K562 (cell line): ENCODE results near the gene IL34. TPM values are rescaled to one million over a fixed set of nuclear protein-coding genes. Genes with fewer than 3 reads are reported as not detected.
A peak's percentile ranks its signal among the peaks of the same experiment; 100 is the strongest.

Experiments used
- ATAC-seq: fragments of 200-7000 bp; cut with Tn5 transposase; 3 replicates; pipeline ENCODE4 v1.9.1; 2020; ENCODE audit warnings: moderate library complexity
- BruUV-seq: library from RNA; stranded (reverse); fragments of 400-500 nt; replicated peaks from 2 replicates; lab custom pipeline; 2021; lab: Mats Ljungman, UMichigan
- CTCF ChIA-PET: fragments of 300-600 bp; formaldehyde crosslinking; extraction: SDS; loops from one replicate; lab custom pipeline; 2021; ENCODE audit warnings: low intra/inter-chr PET ratio; lab: Yijun Ruan, JAX
- POLR2A ChIA-PET: fragments of 300-600, 350-650 bp; sonication (Branson Sonifier 250); formaldehyde crosslinking; extraction: SDS; loops from one replicate; lab custom pipeline; 2021; ENCODE audit warnings: antibody characterized with exemption, inconsistent platforms; lab: Yijun Ruan, JAX
- DNase-seq, 4 experiments: peaks; one replicate each; pipeline versions ENCODE4 v3.0.0 to v3.0.0-alpha.2; 2011 to 2018; ENCODE audit warnings: low spot score in 3 of 4, mixed read lengths in 3 of 4; ENCODE audit errors: extremely low read depth in 1 of 4
- FAIRE-seq: peaks from 2 replicates; lab custom pipeline; 2011; peaks lifted over from hg19 to GRCh38; lab: Jason Lieb, UNC
- H2AFZ ChIP-seq: 2 replicates; pipeline ENCODE4 v1.6.0; 2011; ENCODE audit warnings: low read depth, low read length, control low read depth, inconsistent platforms
- H3K27ac ChIP-seq: fragments of 200-600 bp; 3 replicates; pipeline ENCODE4 v1.8.0; 2011; ENCODE audit warnings: low read depth, mild to moderate bottlenecking, control low read depth, inconsistent platforms, low read length, moderate library complexity, mixed read lengths; ENCODE audit errors: extremely low read depth
- H3K27me3 ChIP-seq, 2 experiments: fragments of 300-600 bp in 1 of 2; 2 replicates in 1 of 2; 3 replicates in 1 of 2; pipeline versions ENCODE4 v1.6.0 to v1.8.0; 2011; ENCODE audit warnings: inconsistent platforms in 2 of 2, low read length in 2 of 2, mild to moderate bottlenecking in 1 of 2, mixed read lengths in 1 of 2, moderate library complexity in 1 of 2; ENCODE audit not compliant: control insufficient read depth in 2 of 2, insufficient read depth in 2 of 2
- H3K36me3 ChIP-seq: fragments of 300-600 bp; 3 replicates; pipeline ENCODE4 v1.8.0; 2011; ENCODE audit warnings: mild to moderate bottlenecking, low read length, inconsistent platforms; ENCODE audit not compliant: control insufficient read depth, insufficient read depth
- H3K4me1 ChIP-seq, 2 experiments: fragments of 200-600 bp in 1 of 2; replicated peaks in 1 of 2; 2 replicates in 1 of 2; 3 replicates in 1 of 2; pipeline versions ENCODE4 v1.5.1 to v1.8.0; 2011; ENCODE audit warnings: inconsistent platforms in 2 of 2, low read length in 2 of 2, mild to moderate bottlenecking in 1 of 2, mixed read lengths in 1 of 2, moderate library complexity in 1 of 2; ENCODE audit not compliant: control insufficient read depth in 2 of 2, insufficient read depth in 2 of 2
- H3K4me2 ChIP-seq: 2 replicates; pipeline ENCODE4 v1.6.1; 2011; ENCODE audit warnings: low read length, control low read depth, inconsistent platforms, mixed read lengths; ENCODE audit not compliant: insufficient read depth
- H3K4me3 ChIP-seq: fragments of 200-600 bp; sonication (generic), shearing (Covaris generic); 2 replicates; pipeline ENCODE4 v1.5.1; 2016; ENCODE audit warnings: control low read depth, inconsistent platforms
- H3K79me2 ChIP-seq: fragments of 200-600 bp; 3 replicates; pipeline ENCODE4 v1.8.0; 2011; ENCODE audit warnings: low read length, inconsistent platforms; ENCODE audit not compliant: control insufficient read depth, insufficient read depth
- H3K9ac ChIP-seq, 2 experiments: 2 replicates each; pipeline versions ENCODE4 v1.6.0 to v1.6.1; 2011; ENCODE audit warnings: low read depth in 2 of 2, low read length in 2 of 2, control low read depth in 1 of 2, inconsistent platforms in 1 of 2, mild to moderate bottlenecking in 1 of 2, mixed read lengths in 1 of 2; ENCODE audit not compliant: insufficient read depth in 1 of 2
- H3K9me1 ChIP-seq: one replicate; pipeline ENCODE4 v1.6.0; 2011; ENCODE audit warnings: inconsistent platforms, mild to moderate bottlenecking, low read length, moderate library complexity; ENCODE audit not compliant: control insufficient read depth, insufficient read depth
- H3K9me3 ChIP-seq: replicated peaks from 2 replicates; pipeline ENCODE4 v1.5.1; 2011; ENCODE audit warnings: low read depth, low read length, inconsistent platforms; ENCODE audit not compliant: control insufficient read depth, insufficient read depth
- H4K20me1 ChIP-seq: replicated peaks from 2 replicates; pipeline ENCODE4 v1.6.1; 2011; ENCODE audit warnings: low read length, inconsistent platforms, mixed read lengths; ENCODE audit not compliant: control insufficient read depth, insufficient read depth
- CBFA2T3 ChIP-seq: fragments of 450-650 bp; IDR thresholded peaks from 2 replicates; pipeline ENCODE4 v1.6.1; 2017
- DACH1 ChIP-seq: fragments of 450-650 bp; IDR thresholded peaks from 2 replicates; pipeline ENCODE4 v1.6.1; 2018; ENCODE audit not compliant: partially characterized antibody
- ERF ChIP-seq: fragments of 450-650 bp; formaldehyde crosslinking; IDR thresholded peaks from 2 replicates; pipeline ENCODE4 v1.4.0; 2020; ENCODE audit warnings: mild to moderate bottlenecking, mixed read lengths
- FOXP1 ChIP-seq: sonication (generic); formaldehyde crosslinking; IDR thresholded peaks from 2 replicates; pipeline ENCODE4 v1.8.0; 2022; ENCODE audit warnings: mild to moderate bottlenecking, missing genetic modification reagents
- FUS ChIP-seq: fragments of 200-400 bp; formaldehyde crosslinking; optimal IDR thresholded peaks from 2 replicates; pipeline ENCODE3; 2017; ENCODE audit warnings: low read depth, low read length
- HINFP ChIP-seq: fragments of 450-650 bp; conservative IDR thresholded peaks from 2 replicates; pipeline ENCODE4 v1.6.1; 2016; ENCODE audit warnings: missing genetic modification characterization, low read depth, mild to moderate bottlenecking, control low read depth, missing compliant biosample characterization
- L3MBTL2 ChIP-seq: fragments of 450-650 bp; IDR thresholded peaks from 2 replicates; pipeline ENCODE4 v1.6.1; 2016; ENCODE audit warnings: mild to moderate bottlenecking, moderate library complexity
- SIN3B ChIP-seq: fragments of 450-650 bp; IDR thresholded peaks from 2 replicates; pipeline ENCODE4 v1.6.1; 2017; ENCODE audit warnings: low read depth, mild to moderate bottlenecking, moderate library complexity
- SLC30A9 ChIP-seq: fragments of 250-450 bp; sonication (Bioruptor Pico); IDR thresholded peaks from 2 replicates; pipeline ENCODE4 v1.8.0; 2022; ENCODE audit warnings: mild to moderate bottlenecking, moderate library complexity
- ZBTB12 ChIP-seq: fragments of 250-450 bp; sonication (Bioruptor Pico); IDR thresholded peaks from 2 replicates; pipeline ENCODE4 v1.4.0; 2020
- ZFPM2 ChIP-seq: fragments of 250-450 bp; sonication (Bioruptor Pico); IDR thresholded peaks from 2 replicates; pipeline ENCODE4 v1.5.1; 2022; ENCODE audit warnings: mild to moderate bottlenecking
- ZNF124 ChIP-seq: sonication (generic); formaldehyde crosslinking; IDR thresholded peaks from 2 replicates; pipeline ENCODE4 v1.8.1; 2022; ENCODE audit warnings: missing genetic modification reagents
- WGBS: fragments of 100-300 bp; shearing (Covaris generic); methylation state at CpG from one replicate; pipeline ENCODE4 v1.1.6; 2016; ENCODE audit warnings: low coverage, mixed read lengths; ENCODE audit not compliant: insufficient coverage; ENCODE audit errors: missing lambda C conversion rate; 5-methylcytosine and 5-hydroxymethylcytosine counted together
- in situ Hi-C: fragments of 300-500 bp; cut with MboI; formaldehyde crosslinking; loops from 4 replicates; pipeline ENCODE4 v1.15.0; 2018; ENCODE audit warnings: inconsistent platforms, mixed read lengths
- intact Hi-C: fragments of 100-400 bp; cut with micrococcal nuclease; formaldehyde crosslinking; loops from 2 replicates; pipeline ENCODE4 v1.14.2; 2022
- polyA plus RNA-seq, 8 experiments: library from polyadenylated mRNA; depleted of rRNA in 4 of 8; stranded (reverse) in 5 of 8; unstranded in 3 of 8; fragments of >200 nt; fragmentation: Nextera tagmentation in 2 of 8; fragmentation: Illumina TruSeq in 1 of 8; extraction: Ambion mirVana in 2 of 8; extraction: Trizol in 1 of 8; gene quantifications; 2 replicates each; pipeline versions ENCODE4 v1.2.1 to v1.2.3, GENCODE V29; 2011 to 2014; ENCODE audit warnings: inconsistent platforms in 1 of 8, missing spikeins in 1 of 8
- total RNA-seq, 7 experiments: library from RNA; depleted of rRNA in 6 of 7; stranded (reverse); fragments of >200 nt in 6 of 7; fragmentation: Illumina TruSeq in 2 of 7; extraction: Trizol in 2 of 7; gene quantifications; 2 replicates each; pipeline versions ENCODE4 v1.2.1 to v1.2.3, GENCODE V29; 2011 to 2021; ENCODE audit warnings: low replicate concordance in 1 of 7
- TF ChIP-seq, protein P1 (sequence below): fragments of 450-650 bp; formaldehyde crosslinking; IDR thresholded peaks from 2 replicates; pipeline ENCODE4 v1.4.0; 2022; ENCODE audit warnings: mild to moderate bottlenecking, moderate library complexity

The IL34 gene
- total and polyA plus RNA-seq, 9 of the 15 experiments (the other 6 are each of a cell fraction or from before 2014, with no cell fraction given) = 0.07 to 0.18 (median 0.10) TPM; not detected in 6

DNA sequence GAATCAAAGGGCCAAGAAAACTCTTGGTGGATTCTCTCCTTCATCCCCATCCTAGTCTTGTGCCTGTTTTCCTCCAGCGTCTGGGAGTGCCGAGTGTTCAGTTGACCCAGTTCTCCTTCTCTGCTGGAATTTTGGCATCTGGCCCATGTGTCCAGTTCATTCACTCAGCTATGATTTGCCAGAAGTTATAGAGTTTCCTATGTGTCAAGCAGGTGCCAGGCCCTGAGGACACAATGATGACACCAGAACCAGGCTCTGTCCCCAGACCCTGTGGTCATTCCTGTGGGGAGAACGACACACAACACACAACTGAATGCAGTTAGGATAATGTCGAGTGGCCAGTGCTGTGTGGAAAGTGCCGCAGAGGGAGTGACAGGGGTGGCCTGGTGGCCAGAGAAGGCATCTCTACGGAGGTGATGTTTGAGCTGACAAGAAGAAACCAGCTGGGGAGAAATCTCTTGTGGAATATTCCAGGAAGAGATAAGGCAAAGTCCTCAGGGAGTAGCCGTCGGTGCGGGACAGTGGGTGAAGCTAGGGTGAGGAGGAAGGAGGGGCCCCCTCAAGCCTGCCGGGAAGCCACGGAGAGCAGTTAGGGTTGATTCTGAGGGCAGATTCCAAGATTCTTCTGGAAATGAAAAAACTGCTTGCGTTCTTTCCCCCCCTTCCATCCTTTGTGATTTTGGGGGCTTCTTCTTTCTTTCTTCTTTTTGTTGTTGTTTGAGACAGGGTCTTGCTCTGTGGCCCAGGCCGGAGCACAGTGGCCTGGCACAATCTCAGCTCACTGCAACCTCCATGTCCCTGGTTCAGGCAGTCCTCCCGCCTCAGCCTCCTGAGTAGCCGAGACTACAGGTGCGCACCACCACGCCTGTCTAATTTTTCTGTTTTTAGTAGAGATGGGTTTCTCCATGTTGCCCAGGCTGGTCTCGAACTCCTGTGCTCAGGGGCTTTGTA is 35.8 kb upstream of the IL34 start:
- in situ Hi-C loops = no loop called here
- no peak overlapping the region for H2AFZ ChIP-seq
- DNase-seq = peak in 1 of 4 experiments; percentile 10
- FAIRE-seq = no peak
- H3K4me3 ChIP-seq = no peak overlapping the region
- intact Hi-C loops = no loop called here
- no peaks in the 10 kb centered on the region for H3K9me1 ChIP-seq
- no TSS peak for BruUV-seq
- no peaks in the 10 kb centered on the region for H3K9me3 ChIP-seq
- WGBS = 14% methylated on average over 16 of the region's 18 CpGs
- TF ChIP-seq SLC30A9 (no peak), DACH1 (no peak), HINFP (no peak), SIN3B (no peak), ERF (CRISPR knock-in tag) (no peak), L3MBTL2 (no peak), ZBTB12 (CRISPR knock-in tag) (no peak), ZNF124 (CRISPR knock-in tag) (no peak), ZFPM2 (no peak), FUS (no peak), CBFA2T3 (no peak), FOXP1 (CRISPR knock-in tag) (no peak)
- TF ChIP-seq, protein P1, sequence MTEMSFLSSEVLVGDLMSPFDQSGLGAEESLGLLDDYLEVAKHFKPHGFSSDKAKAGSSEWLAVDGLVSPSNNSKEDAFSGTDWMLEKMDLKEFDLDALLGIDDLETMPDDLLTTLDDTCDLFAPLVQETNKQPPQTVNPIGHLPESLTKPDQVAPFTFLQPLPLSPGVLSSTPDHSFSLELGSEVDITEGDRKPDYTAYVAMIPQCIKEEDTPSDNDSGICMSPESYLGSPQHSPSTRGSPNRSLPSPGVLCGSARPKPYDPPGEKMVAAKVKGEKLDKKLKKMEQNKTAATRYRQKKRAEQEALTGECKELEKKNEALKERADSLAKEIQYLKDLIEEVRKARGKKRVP (CRISPR knock-in tag) = no peak
- H3K79me2 ChIP-seq = no peaks in the 10 kb centered on the region
- peaks cover 11 to 34% of the 10 kb centered on the region in 2 experiments; a peak in 4 of 5 replicates for H3K27me3 ChIP-seq
- H3K4me2 ChIP-seq = no peak overlapping the region
- H3K27ac ChIP-seq = no peak overlapping the region
- ATAC-seq = peak; percentile 28; the same call in 2 of the 3 replicates
- ChIA-PET CTCF (no interaction called here), POLR2A (interaction anchor here (0.5 to 1.4 kb wide), 2 partner anchors 22 to 34 kb away, joined by 3 to 5 read pairs; no protein-coding TSS in a partner anchor)
- H3K36me3 ChIP-seq = no peaks in the 10 kb centered on the region
- no peak overlapping the region for H3K9ac ChIP-seq
- H4K20me1 ChIP-seq = no peaks in the 10 kb centered on the region
- H3K4me1 ChIP-seq = 0 out of 5 replicates have a peak, but pooled peaks cover 0 to 5% of the 10 kb centered on the region in 2 experiments
